HuH-7.5 (cell line): ENCODE measurements around the gene SAMD14.

Source experiments
- DNase-seq: peaks from one replicate; pipeline ENCODE4 v3.0.0; 2011; ENCODE audit warnings: low spot score

SAMD14 gene

GRCh38 chr17:50112694-50113093 lies 17.3 kb downstream of the SAMD14 start:
- DNase-seq, result no peak

GRCh38 chr17:50111673-50112655 lies 18.0 kb downstream of the SAMD14 start:
- no peak for DNase-seq

GRCh38 chr17:50110591-50111349 lies 19.2 kb downstream of the SAMD14 start:
- DNase-seq, result no peak

- DNase-seq, result no peak
Measured at GRCh38 chr17:50109785-50110184, 20.2 kb downstream of the SAMD14 start.

GRCh38 chr17:50109207-50109606 lies 20.8 kb downstream of the SAMD14 start:
- no peak for DNase-seq

GRCh38 chr17:50108556-50108955 lies 21.4 kb downstream of the SAMD14 start:
- DNase-seq, result no peak

GRCh38 chr17:50107790-50108414 lies 22.1 kb downstream of the SAMD14 start:
- no peak for DNase-seq

- no peak for DNase-seq
Measured at GRCh38 chr17:50106393-50107131, 23.4 kb downstream of the SAMD14 start.

GRCh38 chr17:50105811-50106210 lies 24.1 kb downstream of the SAMD14 start:
- no peak for DNase-seq

GRCh38 chr17:50103941-50104340 lies 26.0 kb downstream of the SAMD14 start:
- DNase-seq, result no peak

- DNase-seq, result no peak
Measured at GRCh38 chr17:50103252-50103651, 26.7 kb downstream of the SAMD14 start.

GRCh38 chr17:50102164-50102991 lies 27.6 kb downstream of the SAMD14 start:
- DNase-seq, result no peak

GRCh38 chr17:50101346-50102163 lies 28.4 kb downstream of the SAMD14 start:
- DNase-seq, result no peak

GRCh38 chr17:50100921-50101345 lies 29.0 kb downstream of the SAMD14 start:
- DNase-seq, result no peak

- no peak for DNase-seq
Measured at GRCh38 chr17:50100480-50100883, 29.5 kb downstream of the SAMD14 start.

- DNase-seq, result no peak
Measured at GRCh38 chr17:50099003-50099402, 31.0 kb downstream of the SAMD14 start.

- DNase-seq, result no peak
Measured at GRCh38 chr17:50098583-50098982, 31.4 kb downstream of the SAMD14 start.

- DNase-seq, result no peak
Measured at GRCh38 chr17:50097926-50098325, 32.0 kb downstream of the SAMD14 start.

GRCh38 chr17:50097455-50097854 lies 32.5 kb downstream of the SAMD14 start:
- DNase-seq, result no peak

- DNase-seq, result no peak
Measured at GRCh38 chr17:50096758-50097157, 33.2 kb downstream of the SAMD14 start.
